Stimulated activated CD8-positive, alpha-beta memory T cell treated with anti-CD3 and anti-CD28 coated beads, Interleukin-12 subunit alpha, Interleukin-12 subunit beta, amount 100 ng/mL, for 1 hour (primary cell): ENCODE data around the gene EYA4.

ENCODE experiments used
- DNase-seq: peaks from one replicate; pipeline ENCODE4 v3.0.0-alpha.2; 2020; ENCODE audit warnings: low read depth

EYA4 gene

GRCh38 chr6:133243723-133244305 is 2.7 kb downstream of the EYA4 start:
- no peak for DNase-seq

- no peak for DNase-seq
These were observed 3.4 kb downstream of the EYA4 start for GRCh38 chr6:133244519-133244918.

GRCh38 chr6:133245007-133245406 is 3.9 kb downstream of the EYA4 start:
- DNase-seq = no peak

- no peak for DNase-seq
These were observed 4.3 kb downstream of the EYA4 start for GRCh38 chr6:133245422-133245903.

- no peak for DNase-seq
These were observed 6.4 kb downstream of the EYA4 start for GRCh38 chr6:133247581-133247980.

- no peak for DNase-seq
These were observed 7.3 kb downstream of the EYA4 start for GRCh38 chr6:133248241-133249001.

GRCh38 chr6:133251688-133252087 is 10.5 kb downstream of the EYA4 start:
- no peak for DNase-seq

- no peak for DNase-seq
These were observed 13.5 kb downstream of the EYA4 start for GRCh38 chr6:133254552-133255228.

GRCh38 chr6:133257545-133258105 is 16.5 kb downstream of the EYA4 start:
- DNase-seq = no peak

- no peak for DNase-seq
These were observed 18.4 kb downstream of the EYA4 start for GRCh38 chr6:133259561-133259960.

- DNase-seq = no peak
These were observed 21.6 kb downstream of the EYA4 start for GRCh38 chr6:133262804-133263203.

GRCh38 chr6:133265066-133265465 is 23.9 kb downstream of the EYA4 start:
- DNase-seq = no peak

- no peak for DNase-seq
These were observed 25.0 kb downstream of the EYA4 start for GRCh38 chr6:133266186-133266585.

GRCh38 chr6:133268621-133269020 is 27.5 kb downstream of the EYA4 start:
- DNase-seq = no peak

- DNase-seq = no peak
These were observed 33.7 kb downstream of the EYA4 start for GRCh38 chr6:133274813-133275212.

- DNase-seq = no peak
These were observed 34.1 kb downstream of the EYA4 start for GRCh38 chr6:133275213-133275612.

- DNase-seq = no peak
These were observed 36.2 kb downstream of the EYA4 start for GRCh38 chr6:133277228-133277899.

GRCh38 chr6:133277900-133278545 is 36.9 kb downstream of the EYA4 start:
- no peak for DNase-seq

GRCh38 chr6:133286765-133287164 is 45.6 kb downstream of the EYA4 start:
- DNase-seq = no peak

- DNase-seq = no peak
These were observed 47.5 kb downstream of the EYA4 start for GRCh38 chr6:133288662-133289061.

GRCh38 chr6:133289733-133290306 is 48.7 kb downstream of the EYA4 start:
- DNase-seq = no peak
